HCT116 (cell line): Measurements from ENCODE around the gene CBX8. TPM values are rescaled to one million over a fixed set of nuclear protein-coding genes. Genes with fewer than 3 reads are reported as not detected.

ENCODE experiments used
- ATAC-seq: fragments of 200-7000 bp; cut with Tn5 transposase; 2 replicates; pipeline ENCODE4 v1.9.1; 2020; ENCODE audit warnings: mild to moderate bottlenecking, moderate library complexity
- BruUV-seq: library from RNA; stranded (reverse); fragments of 400-500 nt; replicated peaks from 2 replicates; lab custom pipeline; 2021; lab: Mats Ljungman, UMichigan
- CTCF ChIA-PET: fragments of 300-600 bp; sonication (Branson Sonifier 250); formaldehyde crosslinking; loops from one replicate; lab custom pipeline; 2021; ENCODE audit warnings: antibody characterized with exemption; lab: Charles Lee
- POLR2A ChIA-PET: fragments of 300-600, 350-600 bp; sonication (Branson Sonifier 250); formaldehyde crosslinking; loops from one replicate; lab custom pipeline; 2021; ENCODE audit warnings: antibody characterized with exemption; lab: Charles Lee
- RAD21 ChIA-PET, 2 experiments: fragments of 300-600 bp; sonication (Branson Sonifier 250); formaldehyde crosslinking; loops; one replicate each; lab custom pipeline; 2023; ENCODE audit warnings: low total read pairs in 2 of 2; ENCODE audit not compliant: uncharacterized antibody in 2 of 2, unreplicated experiment in 2 of 2, low non-redundant PET in 1 of 2; lab: Charles Lee
- DNase-seq: peaks from one replicate; pipeline ENCODE4 v3.0.0-alpha.2; 2010; ENCODE audit warnings: low read depth, low spot score
- H2AFZ ChIP-seq: fragments of 200-600 bp; shearing (Covaris generic), sonication (generic); 2 replicates; pipeline ENCODE4 v1.6.1; 2017; ENCODE audit warnings: low read depth, mixed run types, mixed read lengths, antibody characterized with exemption, low read length; ENCODE audit not compliant: poor library complexity, severe bottlenecking
- H3K27ac ChIP-seq: 2 replicates; pipeline ENCODE4 v1.5.1; 2012; ENCODE audit warnings: low read depth, low read length
- H3K27me3 ChIP-seq: fragments of 200-600 bp; sonication (generic); 2 replicates; pipeline ENCODE4 v1.6.1; 2016; ENCODE audit warnings: mixed run types, low read length, mixed read lengths; ENCODE audit not compliant: insufficient read depth
- H3K36me3 ChIP-seq, 2 experiments: fragments of 200-500 bp in 1 of 2; fragments of 200-600 bp in 1 of 2; sonication (Bioruptor generic) in 1 of 2; sonication (generic) in 1 of 2; 2 replicates each; pipeline versions ENCODE4 v1.5.1 to v1.6.1; 2014 to 2016; ENCODE audit warnings: low read length in 2 of 2, inconsistent platforms in 1 of 2, mixed read lengths in 1 of 2, mixed run types in 1 of 2; ENCODE audit not compliant: insufficient read depth in 2 of 2, control insufficient read depth in 1 of 2
- H3K4me1 ChIP-seq, 2 experiments: fragments of 200-600 bp in 1 of 2; sonication (generic) in 1 of 2; 2 replicates each; pipeline versions ENCODE4 v1.5.1 to v1.6.1; 2012 to 2017; ENCODE audit warnings: low read length in 2 of 2, inconsistent platforms in 1 of 2, mild to moderate bottlenecking in 1 of 2, mixed read lengths in 1 of 2, mixed run types in 1 of 2, moderate library complexity in 1 of 2; ENCODE audit not compliant: insufficient read depth in 2 of 2, control insufficient read depth in 1 of 2
- H3K4me2 ChIP-seq: fragments of 200-600 bp; sonication (generic); 2 replicates; pipeline ENCODE4 v1.6.1; 2017; ENCODE audit warnings: mixed run types, low read length, mixed read lengths
- H3K4me3 ChIP-seq, 2 experiments: fragments of 200-600 bp in 1 of 2; sonication (generic) in 1 of 2; replicated peaks in 1 of 2; 2 replicates each; pipeline ENCODE4 v1.5.1; 2011 to 2016; ENCODE audit warnings: low read length in 2 of 2, control low read depth in 1 of 2, low read depth in 1 of 2, mild to moderate bottlenecking in 1 of 2, mixed read lengths in 1 of 2, mixed run types in 1 of 2
- H3K79me2 ChIP-seq: fragments of 200-600 bp; sonication (generic); 2 replicates; pipeline ENCODE4 v1.6.1; 2017; ENCODE audit warnings: mild to moderate bottlenecking, mixed run types, low read length, moderate library complexity, mixed read lengths; ENCODE audit not compliant: insufficient read depth
- H3K9ac ChIP-seq: fragments of 200-600 bp; sonication (generic); 2 replicates; pipeline ENCODE4 v1.6.1; 2016; ENCODE audit warnings: low read length, mixed read lengths
- H3K9me2 ChIP-seq: fragments of 200-600 bp; sonication (generic), shearing (Covaris generic); 2 replicates; pipeline ENCODE4 v1.6.1; 2017; ENCODE audit warnings: mixed run types, mild to moderate bottlenecking, moderate library complexity; ENCODE audit not compliant: insufficient read depth
- H3K9me3 ChIP-seq, 2 experiments: fragments of 200-500 bp in 1 of 2; fragments of 200-600 bp in 1 of 2; sonication (Bioruptor generic) in 1 of 2; sonication (generic) in 1 of 2; 2 replicates each; pipeline ENCODE4 v1.6.1; 2014 to 2017; ENCODE audit warnings: low read length in 2 of 2, mixed read lengths in 2 of 2, inconsistent platforms in 1 of 2, low read depth in 1 of 2, mild to moderate bottlenecking in 1 of 2, mixed run types in 1 of 2, moderate library complexity in 1 of 2; ENCODE audit not compliant: control insufficient read depth in 1 of 2, insufficient read depth in 1 of 2
- H4K20me1 ChIP-seq: fragments of 200-600 bp; sonication (generic), shearing (Covaris generic); 2 replicates; pipeline ENCODE4 v1.6.1; 2017; ENCODE audit warnings: mixed run types, mild to moderate bottlenecking, moderate library complexity; ENCODE audit not compliant: insufficient read depth
- ATF3 ChIP-seq: IDR thresholded peaks from 2 replicates; pipeline ENCODE4 v1.6.1; 2012
- CBX3 ChIP-seq: IDR thresholded peaks from 2 replicates; pipeline ENCODE4 v1.6.1; 2012; ENCODE audit warnings: low read depth
- CEBPB ChIP-seq: IDR thresholded peaks from 2 replicates; pipeline ENCODE4 v1.6.1; 2012; ENCODE audit warnings: low read depth
- EGR1 ChIP-seq: IDR thresholded peaks from 2 replicates; pipeline ENCODE4 v1.6.1; 2012; ENCODE audit warnings: low read depth
- ELF1 ChIP-seq: IDR thresholded peaks from 2 replicates; pipeline ENCODE4 v1.6.1; 2012; ENCODE audit warnings: low read depth, borderline replicate concordance
- EZH2phosphoT487 ChIP-seq: fragments of 200-600 bp; IDR thresholded peaks from 2 replicates; pipeline ENCODE4 v1.6.1; 2018; ENCODE audit warnings: antibody characterized with exemption, borderline replicate concordance
- FOSL1 ChIP-seq: IDR thresholded peaks from 2 replicates; pipeline ENCODE4 v1.6.1; 2012; ENCODE audit warnings: low read depth
- MAX ChIP-seq: IDR thresholded peaks from 2 replicates; pipeline ENCODE4 v1.6.1; 2012
- POLR2A ChIP-seq: IDR thresholded peaks from 2 replicates; pipeline ENCODE4 v1.7.0; 2011; ENCODE audit warnings: borderline replicate concordance; ENCODE audit not compliant: insufficient read depth, insufficient read length; ENCODE audit errors: extremely low read depth
- POLR2AphosphoS5 ChIP-seq: IDR thresholded peaks from 2 replicates; pipeline ENCODE4 v1.6.1; 2011; ENCODE audit warnings: mild to moderate bottlenecking, low read depth, low read length, moderate library complexity
- RAD21 ChIP-seq: IDR thresholded peaks from 2 replicates; pipeline ENCODE4 v1.6.1; 2012; ENCODE audit warnings: low read depth, mild to moderate bottlenecking
- REST ChIP-seq: IDR thresholded peaks from 2 replicates; pipeline ENCODE4 v1.6.1; 2012; ENCODE audit warnings: low read depth
- SIN3A ChIP-seq: IDR thresholded peaks from 2 replicates; pipeline ENCODE4 v1.6.1; 2012; ENCODE audit warnings: low read depth
- SP1 ChIP-seq: IDR thresholded peaks from 2 replicates; pipeline ENCODE4 v1.6.1; 2012; ENCODE audit warnings: low read depth
- SRF ChIP-seq: IDR thresholded peaks from 2 replicates; pipeline ENCODE4 v1.6.1; 2012; ENCODE audit warnings: low read depth
- TCF7L2 ChIP-seq: IDR thresholded peaks from 2 replicates; pipeline ENCODE4 v1.7.0; 2011; ENCODE audit warnings: borderline replicate concordance, inconsistent platforms; ENCODE audit not compliant: insufficient read depth, insufficient read length; ENCODE audit errors: extremely low read depth
- ZBTB33 ChIP-seq: IDR thresholded peaks from 2 replicates; pipeline ENCODE4 v1.6.1; 2011; ENCODE audit warnings: mild to moderate bottlenecking, low read length, moderate library complexity; ENCODE audit not compliant: insufficient replicate concordance; ENCODE audit errors: extremely low read depth
- ZNF274 ChIP-seq: fragments of 200-500 bp; sonication (Bioruptor generic); IDR thresholded peaks from 2 replicates; pipeline ENCODE4 v1.6.1; 2014; ENCODE audit warnings: mild to moderate bottlenecking, low read depth, low read length, inconsistent platforms
- intact Hi-C: fragments of 100-400 bp; cut with micrococcal nuclease; formaldehyde crosslinking; loops from 2 replicates; pipeline ENCODE4 v1.10.0; 2022
- total RNA-seq: library from RNA; stranded (reverse); gene quantifications from one replicate; pipeline ENCODE4 v1.2.1, GENCODE V29; 2021; ENCODE audit not compliant: unreplicated experiment

The CBX8 gene
- total RNA-seq, 1 experiment from 2014 or later = 29.0 TPM

GRCh38 chr17:79761894-79762589, 34.8 kb downstream of the CBX8 start:
- Histone ChIP-seq H4K20me1 (no peaks in the 10 kb centered on the region), H3K9me3 (no peaks in the 10 kb centered on the region), H3K36me3 (no peaks in the 10 kb centered on the region), H3K4me3 (no peak overlapping the region), H3K27ac (no peak overlapping the region), H3K27me3 (no peaks in the 10 kb centered on the region), H3K79me2 (no peaks in the 10 kb centered on the region), H3K4me2 (no peak overlapping the region), H3K4me1 (no peaks in the 10 kb centered on the region), H3K9me2 (no peaks in the 10 kb centered on the region), H3K9ac (no peak overlapping the region), H2AFZ (no peak overlapping the region)
- ChIA-PET RAD21 (no interaction called here), CTCF (interaction anchor here (0.6 to 1.3 kb wide), 2 partner anchors 20 to 78 kb away, joined by 3 to 5 read pairs; no protein-coding TSS in a partner anchor), POLR2A (no interaction called here)
- no peak for ATAC-seq
- intact Hi-C loops = no loop called here
- TF ChIP-seq EZH2phosphoT487 (no peak), TCF7L2 (no peak), SP1 (no peak), POLR2A (no peak), CEBPB (no peak), RAD21 (no peak), CBX3 (no peak), POLR2AphosphoS5 (no peak), ZBTB33 (no peak), EGR1 (no peak), SIN3A (no peak), FOSL1 (no peak), ATF3 (no peak), ZNF274 (no peak), REST (no peak), MAX (no peak), SRF (no peak), ELF1 (no peak)
- BruUV-seq = no TSS peak
- DNase-seq = no peak
